Activated CD4-positive, alpha-beta T cell treated with anti-CD3 and anti-CD28 coated beads, Interleukin-2, amount 50 U/mL, for 1 hour (primary cell): ENCODE results near the gene CDK2AP2.
A peak's percentile ranks its signal among the peaks of the same experiment; 100 is the strongest.
"Not testable (repeated sequence)": the region's sequence is repeated elsewhere in the genome, so short reads cannot be mapped to it uniquely, and the experiment has no call there.

Experiments used
- DNase-seq: peaks from one replicate; pipeline ENCODE4 v3.0.0-alpha.2; 2020

CDK2AP2 gene

GRCh38 chr11:67489203-67489884 is 18.6 kb downstream of the CDK2AP2 start:
- no peak for DNase-seq

GRCh38 chr11:67486481-67487195 is 21.3 kb downstream of the CDK2AP2 start:
- DNase-seq = no peak

GRCh38 chr11:67485873-67486361 is 22.0 kb downstream of the CDK2AP2 start:
- peak; percentile 32 for DNase-seq

- peak; percentile 50 for DNase-seq
Measured at GRCh38 chr11:67484847-67485311, 23.1 kb downstream of the CDK2AP2 start.

- DNase-seq = no peak
Measured at GRCh38 chr11:67483831-67484665, 23.9 kb downstream of the CDK2AP2 start.

- peak; percentile 97 for DNase-seq
Measured at GRCh38 chr11:67482827-67483798, 24.8 kb downstream of the CDK2AP2 start, which contains the start of gene AIP. Gene AIP, plus strand, starts transcription at chr11:67483026. Its CDS starts 133 bp downstream, at chr11:67483159.

- no peak for DNase-seq
Measured at GRCh38 chr11:67482275-67482826, 25.6 kb downstream of the CDK2AP2 start.

- DNase-seq = not testable (repeated sequence)
Measured at GRCh38 chr11:67477344-67478050, 30.5 kb downstream of the CDK2AP2 start.

- not testable (repeated sequence) for DNase-seq
Measured at GRCh38 chr11:67476692-67477091, 31.3 kb downstream of the CDK2AP2 start.

GRCh38 chr11:67472882-67473281 is 35.1 kb downstream of the CDK2AP2 start:
- DNase-seq = no peak

- DNase-seq = no peak
Measured at GRCh38 chr11:67470337-67471002, 37.5 kb downstream of the CDK2AP2 start.

GRCh38 chr11:67469508-67469811 is 38.5 kb downstream of the CDK2AP2 start:
- no peak for DNase-seq

- peak; percentile 91 for DNase-seq
Measured at GRCh38 chr11:67468759-67469507, 39.0 kb downstream of the CDK2AP2 start, which contains the start of gene TMEM134. Gene TMEM134, minus strand, starts transcription at chr11:67469251. Its CDS starts 59 bp downstream, at chr11:67469192.

- no peak for DNase-seq
Measured at GRCh38 chr11:67468456-67468758, 39.6 kb downstream of the CDK2AP2 start.

GRCh38 chr11:67468056-67468455 is 39.9 kb downstream of the CDK2AP2 start:
- no peak for DNase-seq

- no peak for DNase-seq
Measured at GRCh38 chr11:67466962-67467771, 40.8 kb downstream of the CDK2AP2 start.

- DNase-seq = no peak
Measured at GRCh38 chr11:67466367-67466766, 41.6 kb downstream of the CDK2AP2 start.

GRCh38 chr11:67465530-67465929 is 42.4 kb downstream of the CDK2AP2 start:
- DNase-seq = not testable (repeated sequence)

- DNase-seq = no peak
Measured at GRCh38 chr11:67465189-67465510, 42.8 kb downstream of the CDK2AP2 start.
